ACHN (cell line): ENCODE results near the gene HOMER1.
"Not testable (repeated sequence)": the region's sequence is repeated elsewhere in the genome, so short reads cannot be mapped to it uniquely, and the experiment has no call there.

Experiments used
- DNase-seq: peaks from one replicate; pipeline ENCODE4 v3.0.0-alpha.2; 2015
- in situ Hi-C: cut with HindIII; loops from 2 replicates; pipeline ENCODE4 v1.10.0; 2017; ENCODE audit warnings: low sequenced_read_pairs, low pct_ligation_motif_present, low pct_unique_long_range_greater_than_20kb

The HOMER1 gene

DNA sequence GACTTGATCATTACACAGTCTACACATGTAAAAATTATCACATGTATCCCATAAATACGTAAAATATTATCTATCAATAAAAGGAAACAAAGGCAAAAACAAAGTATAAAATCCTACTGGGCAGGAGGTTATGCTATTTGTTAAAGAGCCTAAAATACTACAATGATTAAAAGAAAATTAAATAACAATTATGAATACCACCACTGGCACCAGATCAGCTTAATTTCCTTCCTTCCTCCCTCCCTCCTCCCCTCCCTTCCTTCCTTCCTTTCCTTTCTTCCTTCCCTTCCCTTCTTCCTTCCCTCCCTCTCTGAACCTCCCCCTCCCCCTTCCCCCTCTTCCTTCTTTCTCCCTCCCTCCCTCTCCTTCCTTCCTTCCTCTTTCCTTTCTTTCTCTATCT lies 127.3 kb downstream of the HOMER1 start:
- in situ Hi-C loops, result no loop called here
- DNase-seq, result no peak

DNA sequence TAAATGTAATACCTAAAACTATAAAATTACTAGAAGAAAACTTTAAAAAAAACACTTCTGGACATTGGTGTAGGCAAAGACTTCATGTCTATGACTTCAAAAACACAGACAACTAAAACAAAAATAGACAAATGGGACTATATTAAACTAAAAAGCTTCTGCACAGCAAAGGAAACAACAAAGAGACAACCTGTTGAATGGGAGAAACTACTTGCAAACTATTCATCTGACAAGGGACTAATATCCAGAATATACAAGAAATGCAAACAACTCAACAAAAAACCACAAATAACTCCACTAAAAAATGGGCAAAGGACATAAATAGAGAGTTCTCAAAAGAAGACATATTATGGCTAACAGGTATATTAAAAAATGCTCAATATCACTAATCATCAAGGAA lies 128.8 kb downstream of the HOMER1 start:
- DNase-seq, in situ Hi-C loops: not testable (repeated sequence)

DNA sequence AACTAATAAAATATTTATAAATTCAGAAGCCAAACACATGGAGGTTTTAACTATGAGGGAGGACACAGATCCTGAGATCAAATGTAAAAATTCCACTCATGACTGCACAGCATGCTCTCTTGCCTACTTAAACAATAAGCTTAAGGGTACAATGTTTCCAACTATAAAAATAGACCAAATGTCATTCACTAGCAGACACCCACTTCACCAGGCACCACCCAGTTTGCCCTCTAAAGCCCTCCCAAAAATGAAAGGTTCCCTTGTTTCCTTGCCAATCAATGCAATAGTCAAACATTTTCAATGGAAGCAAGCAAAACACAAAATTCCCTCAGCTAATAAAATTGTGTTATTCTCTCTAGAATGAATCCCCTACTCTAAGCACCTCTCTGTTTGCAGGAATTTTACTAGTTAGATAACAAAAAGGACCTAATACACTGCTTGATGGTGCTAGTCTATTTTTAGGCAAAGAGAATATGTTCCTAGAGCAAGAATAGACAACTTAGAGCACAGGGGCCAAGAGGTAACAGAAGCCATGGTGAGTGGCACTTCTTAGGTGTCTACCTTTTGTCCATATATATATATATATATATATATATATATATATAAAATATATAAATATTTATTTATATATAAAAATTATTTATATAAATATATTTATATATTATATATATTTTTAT lies 135.3 kb downstream of the HOMER1 start:
- in situ Hi-C loops, result no loop called here
- DNase-seq, result no peak

DNA sequence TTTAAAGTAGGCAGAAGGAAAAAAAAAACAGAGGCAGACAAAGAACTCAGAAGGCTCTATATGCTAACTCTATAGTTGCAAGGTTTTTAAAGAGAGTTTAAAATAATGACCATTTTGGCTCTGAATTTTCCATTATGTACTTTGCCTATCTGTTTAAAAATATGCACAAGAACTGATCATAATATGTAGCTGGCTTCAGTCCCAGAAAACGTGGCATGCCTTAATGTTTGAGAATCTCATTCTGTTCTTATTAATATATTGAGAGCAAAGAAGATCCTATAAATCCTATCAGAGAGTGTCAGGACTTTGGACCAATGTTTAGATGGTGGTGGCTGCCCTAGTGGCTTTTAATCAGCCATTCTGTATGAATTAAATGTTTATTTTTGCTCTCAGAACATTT lies 156.5 kb downstream of the HOMER1 start:
- no peak for DNase-seq
- in situ Hi-C loops, result no loop called here

DNA sequence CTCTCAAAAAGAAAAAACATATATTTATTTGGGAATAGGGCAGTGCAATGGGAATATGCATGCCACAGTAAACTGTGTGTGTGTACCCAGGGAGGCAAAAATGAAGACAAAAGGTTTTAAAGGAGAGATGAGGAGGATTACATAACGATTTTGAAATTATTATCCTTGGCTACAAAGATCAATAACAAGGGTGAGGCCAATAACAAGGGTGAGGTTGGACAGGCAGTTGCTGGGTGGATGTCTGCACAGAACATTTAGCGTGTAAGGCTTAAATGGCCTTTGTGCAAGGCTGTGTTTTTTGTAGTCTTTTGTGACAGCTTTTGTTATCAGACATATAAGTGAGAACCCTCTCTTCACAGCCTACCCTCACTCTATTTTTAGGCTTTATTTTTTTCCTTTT lies 164.1 kb downstream of the HOMER1 start:
- no peak for DNase-seq
- in situ Hi-C loops, result no loop called here

DNA sequence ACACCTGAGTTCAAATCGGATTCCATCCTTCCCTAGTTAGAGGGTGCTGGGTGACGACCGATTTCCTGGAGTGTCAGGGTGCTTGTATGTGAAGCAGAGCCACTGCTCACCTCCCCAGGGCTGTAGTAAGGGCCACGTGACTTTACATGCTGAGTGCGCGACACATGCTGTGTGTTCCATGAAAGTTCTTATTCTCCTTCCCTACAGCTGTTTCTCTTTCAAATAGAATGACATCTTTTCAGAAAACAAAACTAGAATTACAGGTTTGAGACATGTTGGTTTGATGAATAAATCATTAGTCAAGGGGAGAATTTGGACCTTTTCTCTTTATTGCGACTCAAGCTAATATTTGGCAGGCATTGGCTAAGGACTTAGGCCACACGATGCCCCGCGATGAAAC lies 164.9 kb downstream of the HOMER1 start:
- in situ Hi-C loops, result no loop called here

DNA sequence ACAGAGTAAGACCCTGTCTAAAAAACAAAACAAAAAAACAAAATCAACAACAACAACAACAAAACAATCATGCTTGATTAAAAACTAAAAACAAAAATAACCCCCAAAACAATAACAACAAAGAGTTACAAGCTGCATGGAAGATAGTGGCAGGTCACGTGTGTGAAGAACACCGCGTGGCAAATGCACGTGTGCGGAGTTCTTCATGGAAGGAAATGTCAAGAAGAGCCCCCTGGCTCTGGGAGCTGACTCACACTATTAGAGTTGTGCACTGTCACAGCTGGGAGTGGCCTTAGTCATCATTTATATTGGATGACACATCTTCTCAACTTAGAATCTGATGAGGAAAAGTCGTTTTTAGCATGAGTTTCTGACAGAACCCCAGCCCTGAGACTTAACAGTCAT lies 167.5 kb downstream of the HOMER1 start:
- in situ Hi-C loops, result no loop called here
- DNase-seq, result peak; percentile 2

More for the DNA sequence above, 164.9 kb downstream of the HOMER1 start:
- no peak for DNase-seq

DNA sequence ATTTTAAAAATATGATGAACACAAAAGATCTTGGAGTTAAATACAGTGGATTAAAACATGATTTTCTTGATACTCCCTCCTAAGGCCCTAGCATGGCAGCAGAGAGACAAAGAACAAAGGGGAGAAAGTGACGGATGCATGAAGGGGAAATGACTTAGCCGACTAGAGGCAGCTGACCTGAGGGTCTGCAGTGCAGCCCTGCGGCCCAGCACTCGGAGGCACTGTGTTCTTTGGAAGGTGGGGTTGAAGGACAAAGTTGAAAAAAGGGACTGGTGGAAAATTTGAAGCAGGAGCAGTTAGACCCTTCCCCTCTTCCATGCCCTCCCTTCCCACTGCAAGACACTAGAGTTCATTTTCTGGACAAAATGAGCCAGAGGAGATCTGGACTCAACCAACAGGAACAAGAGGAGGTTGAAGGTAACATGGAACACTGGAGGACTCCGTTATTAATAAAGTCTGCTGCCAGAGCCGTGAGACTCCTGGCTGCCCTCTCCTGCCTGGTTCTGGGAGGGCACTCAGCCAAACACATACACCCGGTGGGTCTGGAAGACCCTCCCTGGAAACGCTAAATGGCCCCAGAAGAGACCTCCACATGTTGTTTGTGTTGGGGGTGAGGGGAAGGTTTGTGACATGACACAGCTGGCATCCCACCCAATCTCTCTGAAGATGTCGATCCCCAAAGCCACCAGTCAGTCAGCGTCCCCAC lies 179.9 kb downstream of the HOMER1 start:
- in situ Hi-C loops, result no loop called here
- DNase-seq, result no peak

DNA sequence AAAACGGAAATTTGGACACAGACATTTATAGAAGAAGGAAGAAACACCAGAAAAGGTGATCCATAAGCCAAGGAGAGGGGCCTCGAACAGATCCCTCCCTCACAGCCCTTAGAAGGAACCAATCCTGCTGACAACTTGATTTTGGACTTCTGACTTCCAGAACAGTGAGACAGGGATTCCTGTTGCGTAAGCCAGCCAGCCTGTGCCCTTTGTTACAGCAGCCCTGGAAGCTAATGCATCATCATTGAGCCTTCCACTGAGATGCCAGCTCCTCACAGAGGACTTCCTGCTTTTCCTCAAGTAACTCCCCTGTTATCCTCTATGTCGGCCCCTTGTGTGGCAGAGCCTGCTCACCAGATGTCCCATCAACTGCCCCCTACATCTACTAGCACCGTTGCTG lies 183.9 kb downstream of the HOMER1 start:
- DNase-seq, result no peak
- in situ Hi-C loops, result no loop called here

DNA sequence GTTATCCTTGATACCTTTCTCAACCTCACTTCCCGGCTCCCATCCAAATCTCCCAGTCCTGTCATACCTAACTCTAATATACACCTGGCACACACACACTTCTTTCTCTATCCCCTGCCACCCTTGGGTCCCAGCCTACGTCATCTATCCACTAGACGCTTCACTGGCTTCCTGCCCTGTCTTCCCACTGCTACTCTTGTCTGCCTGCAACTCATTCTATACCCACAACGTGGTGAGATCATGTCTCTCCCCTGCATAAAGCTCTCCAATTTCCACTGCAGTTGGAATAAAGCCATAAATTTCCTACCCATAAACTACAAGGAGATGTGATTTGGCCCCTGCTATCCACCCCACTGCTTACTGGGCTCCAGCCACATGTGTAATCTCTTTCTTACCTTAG lies 184.5 kb downstream of the HOMER1 start:
- in situ Hi-C loops, result no loop called here
- no peak for DNase-seq
